T-helper 1 cell treated with Interleukin-12 subunit alpha and Interleukin-12 subunit beta and Interleukin-4 antibody, amounts not matched to agents 30 ng/mL and 1 ng/mL, for 36 hours (primary cell): ENCODE data around the gene ABCD2. TPM values are rescaled to one million over a fixed set of nuclear protein-coding genes. Genes with fewer than 3 reads are reported as not detected.
"Not testable (repeated sequence)": the region's sequence is repeated elsewhere in the genome, so short reads cannot be mapped to it uniquely, and the experiment has no call there.

ENCODE experiments used
- intact Hi-C: fragments of 100-400 bp; cut with micrococcal nuclease; formaldehyde crosslinking; loops from one replicate; pipeline ENCODE4 v1.15.1; 2024
- total RNA-seq: library from RNA; stranded (reverse); gene quantifications from 2 replicates; pipeline ENCODE4 v1.2.3, GENCODE V29; 2022

Gene ABCD2
- total RNA-seq, 1 donor from 2014 or later: 39.1 TPM

DNA sequence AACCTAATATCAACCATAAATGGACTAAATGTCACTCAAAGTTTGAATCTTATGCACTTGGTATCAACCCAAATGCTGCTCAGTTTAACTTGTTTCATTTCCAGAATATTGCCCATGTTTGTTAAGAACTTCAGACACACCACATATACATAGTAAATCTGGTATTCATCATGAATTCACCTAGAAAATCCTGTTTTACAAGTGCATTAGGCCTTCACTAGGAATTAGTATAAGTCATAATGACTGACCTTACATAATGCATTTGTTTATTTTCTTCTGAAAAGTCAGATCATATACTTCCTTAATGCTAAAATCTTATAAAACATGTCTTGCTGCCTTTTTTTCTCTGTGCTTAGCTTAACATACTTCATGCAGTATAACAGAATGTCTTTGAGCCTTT is 66.1 kb downstream of the ABCD2 start:
- intact Hi-C loops: loop anchor here (2.0 to 5.0 kb wide), 2 partner anchors 13 to 111 kb away; partner anchors contain the start of gene KIF21A

DNA sequence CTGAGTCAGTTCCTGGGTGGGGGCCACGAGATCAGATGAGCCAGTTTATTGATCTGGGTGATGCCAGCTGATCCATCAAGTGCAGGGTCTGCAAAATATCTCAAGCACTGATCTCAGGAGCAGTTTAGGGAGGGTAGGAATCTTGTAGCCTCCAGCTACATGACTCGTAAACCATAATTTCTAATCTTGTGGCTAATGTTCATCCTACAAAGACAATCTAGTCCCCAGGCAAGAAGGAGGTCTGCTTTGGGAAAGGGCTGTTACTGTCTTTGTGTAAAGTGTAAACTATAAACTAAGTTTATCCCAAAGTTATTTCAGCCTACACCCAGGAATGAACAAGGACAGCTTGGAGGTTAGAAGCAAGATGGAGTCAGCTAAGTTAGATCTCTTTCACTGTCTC is 75.4 kb downstream of the ABCD2 start:
- intact Hi-C loops: not testable (repeated sequence)

DNA sequence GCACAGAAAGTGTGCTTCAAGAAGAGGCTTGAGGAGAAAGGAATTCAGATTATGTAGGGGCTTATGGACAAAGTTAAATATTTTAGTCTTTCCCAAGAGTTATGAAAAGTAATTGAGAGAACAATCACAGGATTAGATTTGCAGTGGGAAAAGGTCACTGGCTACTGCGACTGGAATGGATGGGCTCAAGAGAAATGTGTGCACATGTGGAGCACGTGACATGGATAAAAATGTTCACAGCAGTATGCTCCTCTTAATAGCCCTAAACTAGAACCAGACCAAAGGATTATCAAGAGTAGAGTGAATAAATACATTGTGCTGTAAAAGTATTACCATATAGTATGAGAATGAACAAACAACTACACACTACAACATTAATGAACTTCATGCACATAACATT is 78.1 kb downstream of the ABCD2 start:
- intact Hi-C loops: no loop called here

DNA sequence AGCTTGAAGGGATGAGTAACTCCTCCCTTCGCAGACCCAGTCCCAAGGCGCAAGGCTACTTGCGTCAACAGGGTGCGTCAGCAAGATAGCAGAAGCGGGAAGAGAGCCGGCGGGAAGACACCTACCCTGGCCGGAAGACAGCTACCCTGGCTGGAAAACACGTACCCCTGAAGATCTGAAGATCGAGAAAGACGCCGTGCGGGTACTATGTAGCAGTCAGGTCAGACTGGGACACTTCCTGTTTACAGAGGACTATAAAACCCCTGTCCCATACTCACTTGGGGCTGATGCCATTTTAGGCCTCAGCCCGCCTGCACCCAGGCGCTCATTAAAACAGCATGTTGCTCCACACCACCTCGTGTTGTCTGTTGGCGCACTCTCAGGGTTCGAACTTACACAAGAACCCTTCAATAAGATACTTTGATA is 80.9 kb downstream of the ABCD2 start:
- intact Hi-C loops: no loop called here

DNA sequence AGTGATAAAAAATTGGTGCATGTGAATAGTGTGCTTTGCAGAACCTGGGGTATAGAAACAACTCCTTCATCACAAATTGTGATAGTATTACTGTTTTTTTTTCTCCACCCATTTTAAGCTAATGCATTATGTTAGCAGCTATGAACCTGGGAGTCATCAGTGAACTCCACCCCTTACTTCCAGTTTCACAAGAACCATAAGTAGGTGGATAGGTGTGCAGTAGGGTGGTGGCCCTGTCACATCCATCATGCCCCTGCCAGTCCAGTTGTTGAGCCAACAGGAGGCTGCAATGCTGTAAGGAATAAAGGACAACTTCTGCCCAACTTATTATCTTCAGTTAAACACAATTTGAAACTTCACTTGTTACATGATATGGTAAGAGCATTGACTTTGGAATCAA is 85.7 kb downstream of the ABCD2 start:
- intact Hi-C loops: no loop called here

DNA sequence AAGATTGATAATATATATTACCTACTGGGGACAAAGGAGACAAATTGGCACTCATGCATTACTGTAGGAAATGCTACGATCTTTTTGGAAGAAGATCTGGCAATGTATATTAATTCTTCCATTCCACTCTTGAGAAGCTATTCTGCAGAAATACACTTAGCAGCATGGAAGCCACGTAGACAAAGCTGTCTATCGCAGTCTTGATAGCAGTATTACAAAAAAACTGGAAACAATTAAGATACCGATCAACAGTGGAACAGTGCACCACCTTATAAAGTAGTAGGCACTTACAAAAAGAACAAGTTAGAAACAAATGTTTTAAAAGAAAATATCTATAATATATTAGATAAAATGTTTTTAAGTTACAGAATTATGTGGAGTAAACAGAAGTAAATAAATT is 87.2 kb downstream of the ABCD2 start:
- intact Hi-C loops: no loop called here

DNA sequence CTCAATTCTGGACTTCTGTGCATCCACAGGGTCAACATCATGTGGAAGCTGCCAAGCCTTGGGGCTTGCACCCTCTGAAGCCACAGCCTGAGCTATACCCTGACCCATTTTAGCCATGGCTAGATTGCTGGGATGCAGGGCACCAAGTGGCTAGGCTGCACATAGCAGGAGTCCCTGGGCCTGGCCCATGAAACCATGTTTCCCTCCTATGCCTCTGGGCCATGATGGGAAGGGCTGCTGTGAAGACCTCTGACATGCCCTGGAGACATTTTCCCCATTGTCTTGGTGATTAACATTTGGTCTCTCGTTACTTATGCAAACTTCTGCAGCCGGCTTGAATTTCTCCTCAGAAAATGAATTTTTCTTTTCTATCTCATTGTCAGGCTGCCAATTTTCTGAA is 92.6 kb downstream of the ABCD2 start:
- intact Hi-C loops: no loop called here

DNA sequence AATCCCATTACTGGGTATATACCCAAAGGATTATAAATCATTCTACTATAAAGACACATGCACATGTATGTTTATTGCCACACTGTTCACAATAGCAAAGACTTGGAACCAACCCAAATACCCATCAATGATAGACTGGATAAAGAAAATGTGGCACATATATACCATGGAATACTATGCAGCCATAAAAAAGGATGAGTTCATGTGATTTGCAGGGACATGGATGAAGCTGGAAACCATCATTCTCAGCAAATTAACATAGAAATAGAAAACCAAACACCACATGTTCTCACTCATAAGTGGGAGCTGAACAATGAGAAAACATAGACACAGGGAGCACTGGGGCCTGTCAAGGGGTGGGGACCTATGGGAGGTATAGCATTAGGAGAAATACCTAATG is 97.4 kb downstream of the ABCD2 start:
- intact Hi-C loops: not testable (repeated sequence)

DNA sequence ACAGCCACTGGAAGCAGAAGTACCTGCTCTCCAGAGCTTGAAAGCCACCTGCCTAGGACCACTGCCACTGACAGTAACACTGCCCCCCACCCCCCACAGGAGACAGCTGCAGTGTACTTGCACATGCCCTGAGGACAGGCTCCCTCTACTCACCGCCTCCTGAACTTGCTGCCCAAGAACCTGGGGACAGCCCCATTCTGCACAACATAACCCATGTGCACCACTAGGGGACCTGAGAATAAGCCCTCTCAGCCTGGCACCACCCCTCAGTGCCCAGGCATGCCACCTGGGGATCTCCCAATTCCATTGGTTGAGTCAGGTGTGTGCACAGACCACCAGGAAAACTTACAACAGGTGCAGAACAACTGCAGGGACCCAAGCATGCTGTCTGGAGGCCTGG is 109.6 kb downstream of the ABCD2 start:
- intact Hi-C loops: no loop called here

DNA sequence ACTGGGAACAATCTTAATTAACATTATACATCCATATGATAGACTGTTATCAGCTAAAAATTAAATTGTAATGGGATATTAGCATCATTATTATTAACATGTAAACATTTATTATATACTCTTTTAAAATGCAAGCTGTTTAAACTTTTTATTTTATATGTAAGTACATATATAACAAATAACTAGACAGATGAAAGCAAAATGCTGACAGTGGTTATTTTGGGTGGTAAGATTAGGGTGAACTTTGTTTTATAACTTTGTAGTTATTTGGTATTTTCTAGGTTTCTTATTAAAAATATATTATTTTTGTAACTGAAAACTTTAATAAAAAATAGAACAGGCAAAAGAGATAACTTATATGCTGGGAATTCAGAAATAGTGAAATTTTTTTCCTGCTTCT is 114.0 kb downstream of the ABCD2 start:
- intact Hi-C loops: no loop called here

DNA sequence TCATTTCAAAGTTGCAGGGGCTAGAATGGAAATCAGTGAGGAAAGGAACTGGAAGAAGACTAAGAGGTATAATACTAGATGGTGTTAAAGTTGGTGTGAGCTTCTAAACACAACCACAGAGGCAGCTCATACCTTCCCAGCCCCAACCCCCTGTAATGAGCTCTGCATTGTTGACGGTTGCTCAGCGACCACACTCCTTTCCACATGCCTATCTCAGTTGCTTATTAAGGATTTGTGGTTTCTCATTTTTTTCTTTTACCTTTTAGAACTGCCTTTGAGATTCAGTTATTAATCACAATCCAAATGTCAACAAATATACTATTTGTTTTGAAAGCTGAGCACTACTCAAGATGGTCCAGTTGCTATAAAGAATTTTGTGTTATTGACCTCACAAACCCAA is 114.6 kb downstream of the ABCD2 start:
- intact Hi-C loops: no loop called here

DNA sequence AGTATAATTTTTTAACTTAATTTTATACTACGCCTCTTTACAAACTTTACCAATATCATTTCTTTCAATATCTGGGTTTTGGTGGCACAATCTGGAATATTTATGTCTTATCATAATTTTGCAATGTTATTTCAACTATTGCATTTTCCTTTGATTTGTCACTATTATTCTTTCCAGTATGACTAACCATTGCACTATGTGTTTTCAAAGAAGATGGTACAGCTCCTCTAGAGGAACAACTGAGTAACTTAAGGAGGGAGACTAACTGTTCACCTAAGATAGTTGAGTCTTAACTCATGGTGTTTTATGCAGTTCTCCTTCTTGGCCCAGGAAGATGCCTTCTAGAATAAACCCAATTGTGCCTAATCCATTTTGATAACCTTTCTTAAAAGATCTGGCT is 116.2 kb downstream of the ABCD2 start:
- intact Hi-C loops: no loop called here

DNA sequence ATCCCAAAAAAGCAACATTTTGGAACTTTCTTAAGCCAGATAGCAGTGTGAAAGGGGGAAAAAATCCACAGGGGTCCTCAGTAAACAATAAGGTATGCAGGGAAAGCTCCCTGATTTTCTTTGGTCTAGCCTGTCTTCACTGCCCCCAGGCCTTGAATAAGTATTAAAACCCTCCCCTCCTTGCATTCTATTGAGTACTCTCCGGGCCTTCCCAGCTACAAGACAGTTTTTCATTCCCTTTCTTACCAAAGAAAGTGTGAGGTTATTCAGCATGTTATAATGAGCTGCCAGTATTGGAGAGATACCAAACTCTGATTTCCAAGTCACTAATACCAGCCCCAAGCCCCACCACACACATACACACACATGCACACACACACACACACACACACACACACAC is 116.9 kb downstream of the ABCD2 start:
- intact Hi-C loops: no loop called here

Other genes with a start within 250 kb of the ABCD2 start
- gene KIF21A, start 176.7 kb downstream of the ABCD2 start, total RNA-seq: 13.0 and 13.3 TPM in 2 replicates